GM12892 (cell line): ENCODE data around the gene TRAF4.

Experiments used
- POLR2A ChIP-seq: IDR thresholded peaks from 2 replicates; pipeline ENCODE4 v1.6.1; 2011; ENCODE audit warnings: low read depth, low read length, control low read depth
- POLR2AphosphoS5 ChIP-seq: IDR thresholded peaks from 2 replicates; pipeline ENCODE4 v1.6.1; 2011; ENCODE audit warnings: low read depth, low read length, control low read depth
- TAF1 ChIP-seq: IDR thresholded peaks from 2 replicates; pipeline ENCODE4 v1.6.1; 2011; ENCODE audit warnings: low read depth, mild to moderate bottlenecking, control low read depth, low read length, borderline replicate concordance

DNA sequence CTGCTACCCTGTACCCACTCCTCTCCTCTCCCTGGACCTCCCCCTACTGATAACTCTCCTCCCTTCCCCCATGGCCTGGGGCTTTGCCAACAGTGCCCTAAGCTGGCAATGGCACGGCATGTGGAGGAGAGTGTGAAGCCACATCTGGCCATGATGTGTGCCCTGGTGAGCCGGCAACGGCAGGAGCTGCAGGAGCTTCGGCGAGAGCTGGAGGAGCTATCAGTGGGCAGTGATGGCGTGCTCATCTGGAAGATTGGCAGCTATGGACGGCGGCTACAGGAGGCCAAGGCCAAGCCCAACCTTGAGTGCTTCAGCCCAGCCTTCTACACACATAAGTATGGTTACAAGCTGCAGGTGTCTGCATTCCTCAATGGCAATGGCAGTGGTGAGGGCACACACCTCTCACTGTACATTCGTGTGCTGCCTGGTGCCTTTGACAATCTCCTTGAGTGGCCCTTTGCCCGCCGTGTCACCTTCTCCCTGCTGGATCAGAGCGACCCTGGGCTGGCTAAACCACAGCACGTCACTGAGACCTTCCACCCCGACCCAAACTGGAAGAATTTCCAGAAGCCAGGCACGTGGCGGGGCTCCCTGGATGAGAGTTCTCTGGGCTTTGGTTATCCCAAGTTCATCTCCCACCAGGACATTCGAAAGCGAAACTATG is 5.2 kb downstream of the TRAF4 start:
- TF ChIP-seq POLR2A = peak; percentile 28
- TF ChIP-seq TAF1 = no peak
- TF ChIP-seq POLR2AphosphoS5 = no peak; the same call in 1 of the 2 replicates
